Measurements from ENCODE around the gene EVX1.

The EVX1 gene

DNA sequence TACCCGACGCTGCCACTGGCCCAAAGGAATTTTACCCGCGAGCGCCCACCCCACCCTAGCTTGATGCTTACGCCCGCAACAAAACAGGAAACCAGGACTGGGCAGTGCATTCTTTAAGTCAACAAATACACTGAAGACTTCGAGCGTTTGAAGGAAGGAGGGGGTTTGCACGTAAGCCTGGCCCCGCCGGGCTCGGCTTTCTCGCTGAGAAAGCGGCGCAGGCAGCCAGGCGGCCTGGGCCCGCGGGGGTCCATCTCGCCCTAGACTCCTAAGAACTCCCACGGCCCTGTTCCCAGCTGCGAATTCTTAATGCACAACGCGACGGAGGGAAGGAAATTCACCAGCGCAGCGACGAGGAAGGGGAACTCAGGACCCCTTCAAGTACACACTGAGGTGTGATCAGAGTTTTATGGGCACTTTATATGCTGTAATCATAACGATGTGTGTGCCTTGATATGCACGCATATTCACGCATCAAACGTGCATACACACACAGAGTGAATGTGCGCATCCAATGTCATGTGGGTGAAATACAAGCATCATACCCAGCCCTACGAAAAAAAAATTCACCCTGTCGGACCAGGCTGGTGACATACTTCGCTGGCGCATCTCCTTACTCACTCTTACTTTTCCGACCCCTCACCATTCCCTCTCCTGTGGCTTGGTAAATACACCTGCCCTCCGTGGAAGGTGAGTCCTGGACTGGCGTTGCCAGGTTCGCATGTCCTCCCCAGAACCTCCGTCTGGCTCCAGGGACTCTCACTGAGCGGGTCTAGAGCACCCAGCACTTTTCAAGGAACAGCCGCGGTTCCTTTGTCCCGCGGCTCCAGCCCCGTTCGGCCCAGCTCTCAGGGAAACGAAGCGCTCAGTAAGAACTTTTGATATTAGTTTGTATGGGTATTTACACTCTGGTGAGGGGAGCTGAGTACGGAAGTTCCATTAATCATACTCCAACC lies 37.0 kb upstream of the EVX1 start:
- no peak for DNase-seq (ENCODE audit: low read depth in 2 of 2)

DNA sequence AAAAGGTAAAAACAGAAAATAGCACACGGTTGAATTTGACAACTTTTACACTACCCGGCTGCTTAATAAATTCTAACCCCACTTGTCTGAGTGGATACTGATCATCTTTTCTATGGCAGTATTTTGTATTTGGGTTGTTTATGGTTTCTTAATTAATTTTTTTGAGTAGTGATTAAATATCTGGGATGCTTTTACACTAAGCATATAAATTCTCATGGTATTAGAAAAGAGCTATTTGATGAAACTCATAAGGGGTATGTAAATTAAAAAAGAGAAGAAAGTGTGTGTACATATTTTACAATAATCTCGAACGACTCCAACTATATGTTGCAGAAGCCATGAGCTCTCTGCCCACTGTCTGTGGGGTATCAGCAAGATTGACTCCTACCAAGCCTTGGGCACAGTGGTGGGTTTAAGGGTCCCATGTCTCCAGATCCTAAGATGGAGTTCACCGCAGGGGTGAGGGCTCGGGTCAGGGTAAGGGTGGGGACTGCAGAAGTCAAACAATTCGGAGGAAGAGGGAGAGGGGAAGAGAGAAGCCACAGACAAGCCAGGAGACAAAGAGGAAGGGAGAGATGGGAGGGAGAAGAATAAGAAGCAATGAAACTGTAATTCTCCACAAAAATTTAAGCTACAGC lies 35.1 kb upstream of the EVX1 start:
- DNase-seq (ENCODE audit: low read depth in 2 of 2) = no peak

DNA sequence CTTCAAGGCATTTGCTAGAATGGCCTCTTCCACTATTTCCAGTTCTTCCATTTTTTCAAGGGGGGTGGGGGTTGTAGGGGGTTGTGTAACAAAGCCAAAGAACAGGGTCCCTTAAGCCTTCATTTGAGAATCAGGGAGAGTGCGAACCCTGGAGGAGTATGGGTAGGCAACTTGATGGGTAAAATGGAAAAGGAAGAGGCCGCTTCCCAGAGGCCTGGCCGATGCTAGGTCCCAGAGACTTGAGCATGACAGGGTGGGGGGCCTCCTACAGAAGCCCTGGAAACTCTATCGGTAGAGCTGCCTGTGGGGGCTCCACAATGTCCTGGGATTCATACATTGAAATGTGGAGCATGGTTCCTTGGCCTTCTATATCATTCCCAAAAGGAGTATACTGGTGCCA lies 33.6 kb upstream of the EVX1 start:
- DNase-seq (ENCODE audit: low read depth in 2 of 2) = no peak

DNA sequence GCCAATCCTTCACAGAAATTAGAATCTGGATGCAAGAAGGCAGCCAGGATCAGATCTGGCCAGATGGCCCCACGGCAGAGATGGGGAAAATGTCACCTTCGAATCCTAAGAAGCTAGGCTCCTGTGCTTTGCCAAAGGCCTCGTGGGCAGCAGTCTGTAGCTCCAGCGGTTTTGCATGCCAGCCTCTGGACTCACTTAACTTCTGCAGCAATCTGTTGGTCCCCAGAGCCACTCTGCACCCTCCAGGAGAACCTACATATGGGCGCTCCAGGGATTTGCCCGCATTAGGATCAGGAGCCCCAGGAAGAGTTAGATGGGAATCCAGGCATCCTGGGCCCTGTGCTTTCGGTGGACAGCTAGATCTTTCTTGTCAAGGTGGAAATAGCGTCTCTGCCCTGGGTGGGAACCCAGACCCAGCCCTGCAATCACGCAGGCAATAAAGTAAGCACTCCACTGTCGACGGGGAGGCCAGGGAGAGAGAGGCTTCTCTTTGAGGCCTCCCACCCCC lies 32.6 kb upstream of the EVX1 start:
- no peak for DNase-seq (ENCODE audit: low read depth in 2 of 2)

DNA sequence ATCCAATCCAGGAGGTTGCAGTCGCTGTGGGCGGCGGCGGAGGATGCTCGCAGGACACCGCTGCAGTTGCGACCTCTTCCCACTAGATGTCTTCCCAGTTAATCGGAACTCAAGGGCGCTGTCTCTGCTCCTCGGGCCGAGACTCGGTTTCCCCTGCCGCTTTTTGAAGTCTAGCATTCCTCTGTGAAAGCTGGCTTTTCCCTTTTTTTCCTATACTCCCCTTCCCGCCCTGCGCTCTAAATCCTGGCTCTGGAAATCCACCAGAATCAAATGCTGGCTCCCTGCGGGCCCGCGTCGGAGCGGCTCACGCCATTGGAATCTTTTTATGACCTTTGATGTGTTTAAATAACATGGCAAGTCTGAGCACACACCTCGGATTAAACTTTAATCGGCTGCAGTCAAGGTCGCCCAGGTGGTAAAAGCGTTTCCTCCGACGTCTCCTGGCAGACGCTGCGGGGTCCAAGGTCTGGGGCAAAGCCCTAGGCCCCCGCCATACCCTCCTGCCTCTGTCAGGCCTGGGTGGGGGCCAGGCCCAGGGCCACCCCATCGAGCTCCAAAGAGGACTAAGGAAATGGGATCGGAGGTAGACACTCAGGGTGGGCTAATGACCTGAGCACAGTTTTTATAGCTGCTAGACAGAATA lies 32.0 kb upstream of the EVX1 start:
- DNase-seq (ENCODE audit: low read depth in 2 of 2) = no peak

DNA sequence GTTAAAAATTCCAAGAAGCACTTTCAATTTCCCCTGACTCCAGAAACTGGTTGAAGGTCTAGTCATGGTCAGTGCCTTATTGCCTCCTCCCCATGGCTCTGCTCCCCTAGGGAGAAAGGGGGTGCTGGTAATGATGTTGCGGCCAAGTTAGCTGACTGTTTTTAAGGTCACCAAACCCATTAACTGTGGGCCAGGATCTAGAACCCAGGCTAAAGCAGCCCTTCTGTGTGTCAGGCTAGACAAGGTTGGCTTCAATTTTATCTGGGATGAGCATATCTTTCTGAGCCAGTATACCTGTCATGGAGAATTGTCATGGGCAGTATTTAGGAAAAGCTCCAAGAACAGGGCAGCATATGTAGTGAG lies 31.5 kb upstream of the EVX1 start:
- no peak for DNase-seq (ENCODE audit: low read depth in 2 of 2)

DNA sequence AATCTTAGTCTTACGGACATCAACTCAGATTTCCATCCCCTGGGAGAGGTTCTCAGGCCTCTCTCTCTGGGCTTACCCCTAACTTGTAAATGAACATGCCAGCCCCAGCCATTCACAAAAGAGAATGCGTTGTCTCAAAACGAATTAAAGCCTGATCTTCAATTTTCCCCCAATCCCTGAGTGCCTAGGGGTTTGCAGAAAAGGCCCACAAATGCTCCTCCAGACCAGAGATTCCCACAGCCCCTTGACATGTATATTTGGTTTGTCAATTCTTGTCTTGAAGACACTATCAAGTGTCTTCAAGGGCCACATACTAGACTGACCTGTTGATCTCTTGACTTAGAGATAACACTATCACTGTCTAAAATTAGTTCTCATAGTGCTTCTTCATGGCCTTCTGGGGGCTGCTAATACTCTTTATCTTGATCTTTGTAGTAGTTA lies 30.8 kb upstream of the EVX1 start:
- no peak for DNase-seq (ENCODE audit: low read depth in 2 of 2)

DNA sequence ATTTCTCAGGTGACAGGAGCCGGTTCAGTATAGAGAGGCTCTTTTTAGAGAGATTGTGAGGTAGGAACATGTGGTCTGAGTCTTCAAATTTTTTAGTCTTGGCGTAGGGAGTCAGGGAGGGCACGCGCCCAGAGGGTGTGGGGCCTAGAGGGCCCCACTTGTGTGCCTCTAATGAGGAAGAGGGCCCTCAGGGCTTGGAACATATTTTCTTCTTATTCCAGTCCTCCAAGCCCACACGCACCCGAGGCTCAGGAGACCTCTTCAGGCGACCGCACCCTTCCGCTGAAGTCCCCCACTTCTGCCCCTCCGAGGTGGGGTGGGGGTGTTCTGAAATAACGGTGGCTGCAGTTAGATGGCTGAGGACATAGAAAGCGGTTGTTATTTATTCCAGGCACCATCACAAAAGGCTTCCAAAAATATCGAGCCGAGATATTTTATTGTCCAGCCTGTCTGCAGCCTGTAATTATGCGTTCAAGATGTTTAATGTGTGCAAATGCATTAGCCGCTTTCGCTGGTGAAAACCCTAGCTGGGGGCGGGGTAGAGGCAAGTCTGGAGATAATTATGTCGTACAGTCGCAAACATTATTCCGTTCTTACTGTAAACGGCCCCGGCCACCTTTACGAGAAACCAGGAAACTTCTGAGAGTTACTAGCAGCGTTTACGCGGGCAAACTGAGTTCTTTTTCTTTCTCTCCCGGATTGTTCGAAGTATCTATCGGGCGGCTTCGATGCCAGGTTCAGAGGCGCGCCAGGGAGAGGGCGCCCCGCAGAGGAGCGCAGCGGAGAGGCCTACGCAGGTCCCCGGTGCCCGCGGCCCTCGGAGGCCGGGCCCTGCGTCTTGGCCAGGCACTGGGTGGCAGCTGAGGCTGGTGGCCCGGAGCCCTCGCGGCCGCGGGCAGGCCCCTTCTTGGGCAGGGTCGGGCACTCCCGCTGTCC lies 29.8 kb upstream of the EVX1 start:
- no peak for DNase-seq (ENCODE audit: low read depth in 2 of 2)

DNA sequence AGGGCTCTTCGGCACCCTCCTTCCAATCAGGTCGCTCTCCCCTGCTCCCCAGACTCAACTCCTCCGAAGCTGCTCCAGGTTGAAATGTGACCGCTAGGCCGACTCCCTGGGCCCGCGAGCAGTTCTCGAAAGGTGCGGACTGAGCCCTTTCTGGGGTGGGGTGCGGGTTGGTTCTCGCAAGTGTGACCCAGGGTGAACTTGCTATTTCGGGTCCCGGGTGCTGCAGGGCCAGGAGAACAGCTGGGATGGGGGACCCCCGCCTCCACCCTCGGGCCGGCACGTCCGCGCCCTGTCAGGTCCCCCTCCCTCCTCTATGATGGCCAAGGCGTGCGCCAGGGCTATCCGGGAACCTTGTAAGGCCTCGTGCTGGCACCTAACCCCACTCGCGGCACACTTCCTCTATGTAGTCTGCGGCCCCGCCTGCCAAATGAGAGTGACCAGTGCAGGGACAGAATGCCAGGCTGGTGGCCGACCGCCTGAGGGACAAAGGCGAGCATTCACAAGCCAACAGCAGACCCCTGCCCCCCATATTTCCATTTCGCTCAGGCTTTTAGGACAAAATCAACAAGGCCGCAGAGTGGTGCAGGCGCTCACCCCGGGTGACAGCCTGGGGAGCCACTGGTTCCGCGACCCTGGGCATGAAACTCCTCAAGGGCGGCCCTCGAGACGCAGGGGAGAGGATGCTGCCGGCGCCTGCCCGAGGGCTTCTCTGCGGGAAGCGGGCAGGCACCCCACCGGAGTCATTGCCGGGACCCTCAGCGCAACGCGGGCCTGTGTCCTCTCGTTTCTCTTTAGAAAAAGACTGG lies 29.0 kb upstream of the EVX1 start:
- no peak for DNase-seq (ENCODE audit: low read depth in 2 of 2)

DNA sequence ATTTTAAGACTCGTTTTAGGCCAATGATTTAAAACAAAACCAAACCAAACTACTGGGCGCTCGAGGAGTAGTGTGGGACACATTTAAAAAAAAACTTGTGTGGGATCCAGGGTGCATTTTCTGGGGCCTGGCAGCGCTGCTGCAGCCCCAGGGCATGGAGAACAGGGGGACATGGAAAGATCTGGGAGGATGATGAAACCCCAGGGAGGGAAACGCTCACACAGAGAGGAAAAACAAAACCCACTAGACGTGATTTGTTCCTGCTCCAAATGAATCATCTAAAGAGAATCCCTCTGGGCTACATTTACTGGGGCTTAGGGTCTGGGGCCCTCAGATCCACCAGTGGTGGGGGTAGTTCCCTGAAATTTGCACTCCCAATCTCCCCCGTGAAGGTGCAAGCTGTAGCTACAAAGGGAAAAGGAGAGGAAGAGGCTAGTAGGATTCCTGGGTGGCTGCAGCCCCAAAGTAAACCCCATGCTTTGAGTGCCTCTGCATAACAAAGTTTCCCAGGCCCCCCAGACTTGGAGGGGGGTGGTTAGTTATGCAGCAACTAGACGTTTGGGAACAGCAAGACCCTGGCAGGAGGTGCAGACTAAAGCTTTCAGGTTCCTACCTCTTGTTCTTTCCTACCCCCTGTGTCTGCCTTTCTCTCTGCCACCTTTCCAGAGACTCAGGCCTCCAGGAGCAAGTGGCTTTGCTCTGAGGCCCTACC lies 28.2 kb upstream of the EVX1 start:
- DNase-seq (ENCODE audit: low read depth in 2 of 2) = no peak

DNA sequence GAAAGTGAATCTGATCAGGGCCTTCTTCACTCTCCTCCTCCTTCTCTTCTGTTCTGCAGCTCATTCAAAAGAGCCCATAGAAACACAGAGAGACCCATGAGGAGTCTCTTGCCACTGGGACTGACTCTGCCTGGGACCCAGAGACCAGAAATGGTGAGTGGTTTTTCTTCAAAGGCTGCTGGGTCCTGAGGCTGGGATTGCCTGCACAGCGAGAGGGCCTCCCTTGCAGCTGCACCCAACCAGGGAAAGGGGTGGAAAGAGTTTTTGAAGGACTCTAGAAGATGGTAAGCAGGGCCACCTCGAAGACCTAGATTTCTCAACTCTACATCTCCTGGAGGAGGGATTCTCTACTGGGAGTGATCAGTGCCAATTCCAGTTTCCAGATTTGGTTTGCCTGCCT lies 27.2 kb upstream of the EVX1 start:
- DNase-seq (ENCODE audit: low read depth in 2 of 2) = no peak

DNA sequence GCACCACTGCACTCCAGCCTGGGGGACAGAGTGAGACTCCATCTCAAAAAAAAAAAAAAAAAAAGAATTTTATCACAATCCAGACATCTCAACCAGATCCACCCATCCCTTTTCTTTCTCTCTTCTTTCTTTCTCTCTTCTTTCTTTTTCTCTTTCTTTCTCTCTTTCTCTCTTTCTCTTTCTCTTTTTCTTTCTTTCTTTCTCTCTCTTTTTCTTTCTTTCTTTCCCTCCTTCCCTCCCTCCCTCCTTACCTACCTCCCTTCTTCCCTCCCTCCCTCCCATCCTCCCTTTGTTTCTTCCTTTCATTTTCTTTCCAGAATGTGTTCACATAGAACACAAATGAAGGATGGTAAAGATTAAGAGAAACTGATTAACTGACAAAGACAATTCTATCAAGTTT lies 24.7 kb upstream of the EVX1 start:
- no peak for DNase-seq (ENCODE audit: low read depth in 2 of 2)

DNA sequence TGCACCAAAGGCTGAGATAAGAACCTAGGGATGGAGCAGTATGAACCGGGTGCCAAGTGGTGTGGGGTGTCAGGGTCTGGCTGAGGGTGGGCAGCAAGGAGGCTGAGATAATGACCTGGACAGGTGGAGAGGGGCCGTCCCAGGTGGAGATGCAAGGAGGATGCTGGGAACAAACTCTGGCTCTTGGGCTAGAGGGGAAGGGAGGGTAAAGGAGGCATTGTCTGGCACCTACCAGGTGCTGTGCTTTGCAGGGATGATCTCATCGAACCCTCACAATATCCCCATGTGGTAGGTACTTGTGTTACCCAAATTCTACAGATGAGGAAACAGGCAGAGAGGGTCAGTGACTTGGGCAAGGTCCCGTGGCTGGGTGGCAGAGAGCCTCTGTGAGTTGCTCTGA lies 22.8 kb upstream of the EVX1 start:
- DNase-seq (ENCODE audit: low read depth in 2 of 2) = no peak

DNA sequence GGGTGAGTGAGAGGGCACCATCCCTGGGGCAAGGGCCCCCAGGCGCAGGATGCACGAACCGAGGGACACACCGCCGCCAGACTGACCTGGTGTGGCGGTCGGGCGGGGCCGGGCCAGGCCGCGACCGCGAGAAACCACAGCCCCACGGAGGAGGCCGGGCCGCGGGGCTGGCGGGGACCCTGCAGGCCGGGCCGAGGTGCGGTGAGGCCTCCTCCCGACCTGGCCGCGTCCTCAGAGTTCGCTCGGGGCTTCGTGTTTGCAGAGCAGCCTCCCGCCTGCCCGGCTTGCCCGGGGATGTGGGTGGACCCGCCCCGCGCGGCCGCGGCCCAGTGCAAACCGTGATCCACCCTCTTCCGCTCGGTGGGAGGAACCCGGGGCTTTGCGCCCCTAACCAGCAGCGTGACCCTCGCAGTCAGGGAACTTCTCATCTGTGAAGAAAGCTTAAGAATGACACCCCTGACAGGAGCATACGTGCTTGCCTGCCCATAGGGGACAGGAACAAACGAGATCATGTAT lies 22.1 kb upstream of the EVX1 start:
- DNase-seq (ENCODE audit: low read depth in 2 of 2) = no peak

DNA sequence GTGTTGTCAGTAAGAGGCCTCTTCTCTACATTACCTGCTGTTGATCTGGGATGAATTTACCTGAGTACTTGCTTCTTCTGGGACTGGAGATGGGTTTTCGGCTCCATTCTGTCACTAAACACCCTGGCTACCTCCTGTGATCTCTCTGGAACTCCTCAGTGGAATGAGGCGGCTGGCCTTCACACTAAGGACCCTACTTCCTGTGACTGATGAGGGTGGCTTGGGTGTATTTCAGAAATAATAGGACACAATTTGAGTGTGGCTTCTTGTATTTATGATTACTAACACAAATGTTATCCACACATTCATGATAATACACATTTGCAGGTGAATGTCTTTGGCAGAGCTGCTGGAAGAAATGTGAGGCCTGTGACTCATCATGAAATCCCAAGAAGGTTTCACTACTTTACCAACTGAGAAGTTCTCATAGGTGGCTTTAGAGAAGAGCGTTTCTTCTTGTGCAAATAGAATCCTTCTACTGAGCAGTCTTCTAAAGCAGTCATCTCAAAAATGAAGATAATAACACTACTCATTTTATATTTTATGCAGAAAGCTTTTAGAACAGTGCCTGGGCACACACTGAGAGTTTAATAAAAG lies 21.3 kb upstream of the EVX1 start:
- no peak for DNase-seq (ENCODE audit: low read depth in 2 of 2)

DNA sequence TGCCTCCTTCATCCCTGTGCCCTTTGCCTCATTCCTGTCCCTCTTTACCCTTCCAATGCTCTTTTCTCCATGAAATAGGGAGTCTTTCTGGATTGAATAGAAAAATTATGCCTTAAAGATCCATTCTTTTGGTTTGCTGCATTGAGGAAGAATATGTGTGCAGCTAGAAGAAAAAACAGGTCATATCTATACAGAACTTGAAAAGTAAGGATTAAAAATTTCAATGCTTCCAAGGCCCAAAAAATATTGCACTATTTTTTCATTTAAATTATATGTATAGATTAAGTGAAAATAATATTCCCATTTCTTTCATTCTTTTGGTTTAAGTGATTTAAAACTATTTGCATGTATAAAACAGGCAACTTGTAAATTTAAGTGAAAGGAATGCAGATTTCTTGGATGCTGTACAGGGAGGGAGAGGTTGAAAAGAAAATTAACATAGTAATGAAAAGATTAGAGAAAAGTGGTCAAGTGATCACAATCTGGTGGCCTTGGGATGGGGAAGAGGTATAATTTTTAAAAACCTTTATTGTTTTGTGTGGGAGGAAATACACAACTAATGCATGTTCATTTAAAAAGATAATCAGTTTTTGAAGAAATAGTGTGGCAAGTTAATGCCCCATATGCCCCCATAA lies 18.5 kb upstream of the EVX1 start:
- no peak for DNase-seq (ENCODE audit: low read depth in 2 of 2)

DNA sequence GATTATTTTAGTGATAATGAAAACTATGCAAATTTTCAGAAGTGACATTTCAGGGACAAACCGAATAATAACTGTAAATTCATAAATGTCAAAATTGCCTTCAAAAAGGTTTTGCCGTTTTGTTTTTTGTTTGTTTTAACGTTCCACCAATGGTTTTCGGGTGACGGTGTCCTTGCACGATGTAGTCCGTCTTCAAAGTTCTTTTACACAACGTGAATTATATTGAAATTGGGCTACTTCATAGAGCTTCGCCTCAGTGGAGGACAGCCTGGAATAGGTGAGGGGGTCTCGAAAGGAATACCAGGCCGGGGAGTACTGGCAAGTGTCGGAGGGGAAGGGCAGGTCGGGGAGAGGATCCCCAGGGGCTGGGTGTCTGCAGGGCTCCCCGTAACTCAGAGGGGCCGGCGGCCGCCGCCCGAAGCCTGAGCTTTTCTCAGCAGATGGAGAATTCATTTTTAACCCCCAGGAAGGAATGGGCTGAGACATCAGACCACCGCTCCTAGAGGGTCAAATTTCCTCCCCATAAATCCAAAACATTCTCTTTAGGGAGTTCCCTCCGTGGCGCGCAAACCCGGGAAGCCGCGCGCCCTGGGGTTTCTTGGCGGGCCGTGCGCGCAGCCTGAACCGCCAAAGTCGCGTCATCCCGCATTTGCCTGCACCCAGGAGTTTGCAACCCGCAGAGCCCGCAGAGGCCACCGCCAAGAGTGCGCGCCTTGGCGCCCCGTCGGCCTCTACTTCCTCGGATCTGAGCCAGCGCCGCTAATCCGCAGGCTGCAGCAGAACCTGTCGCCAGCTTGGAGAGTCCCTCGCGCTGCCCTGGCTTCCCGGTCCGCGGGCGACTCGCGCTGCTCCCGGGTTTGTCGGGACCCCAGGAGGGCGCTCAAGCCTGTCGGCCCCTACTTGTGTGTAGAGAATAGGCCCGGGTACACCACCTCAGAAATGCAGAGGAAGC lies 17.3 kb upstream of the EVX1 start:
- DNase-seq (ENCODE audit: low read depth in 2 of 2) = no peak

DNA sequence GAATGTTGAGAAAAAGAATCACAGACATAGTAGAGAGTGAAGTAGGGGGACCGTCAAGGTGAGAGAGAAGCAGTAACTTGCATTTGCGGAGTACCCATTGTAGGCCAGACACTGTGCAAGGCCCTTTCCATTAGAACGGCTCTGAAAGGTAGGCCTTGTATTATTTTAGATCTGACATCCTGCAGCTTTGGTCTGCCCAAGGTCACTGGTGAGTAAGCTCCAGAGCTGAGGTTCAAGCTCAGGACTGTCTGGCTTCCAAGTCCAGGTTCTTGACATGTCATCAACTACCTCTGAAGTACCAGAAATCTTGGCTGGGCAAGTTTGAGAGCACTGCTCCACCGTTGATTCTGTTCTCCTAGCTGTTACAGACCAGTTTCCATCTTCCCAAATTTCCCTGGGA lies 13.2 kb upstream of the EVX1 start:
- no peak for DNase-seq (ENCODE audit: low read depth in 2 of 2)
